ENCODE data around the gene TUBGCP6.
"Not testable (repeated sequence)": the region's sequence is repeated elsewhere in the genome, so short reads cannot be mapped to it uniquely, and the experiment has no call there.

Gene TUBGCP6

DNA sequence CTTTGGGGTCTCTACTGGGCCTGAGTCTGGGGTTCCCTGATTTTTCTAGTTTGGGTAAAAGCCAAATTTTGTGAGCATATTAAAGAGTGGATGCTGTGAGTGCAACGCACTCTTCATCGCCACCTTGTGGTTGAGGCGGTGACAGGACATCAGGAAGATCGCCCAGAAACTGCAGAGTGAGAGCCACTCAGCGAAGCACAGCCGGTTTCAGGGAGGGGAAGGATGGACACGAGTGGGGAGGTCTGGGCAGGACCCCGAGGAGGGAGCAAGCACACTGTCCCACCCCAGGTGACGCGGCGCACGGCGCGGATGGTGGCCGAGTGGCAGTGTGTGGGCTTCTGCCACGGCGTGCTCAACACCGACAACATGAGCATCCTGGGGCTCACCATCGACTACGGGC, 34.9 kb downstream of the TUBGCP6 start:
- no peak for FAIRE-seq

DNA sequence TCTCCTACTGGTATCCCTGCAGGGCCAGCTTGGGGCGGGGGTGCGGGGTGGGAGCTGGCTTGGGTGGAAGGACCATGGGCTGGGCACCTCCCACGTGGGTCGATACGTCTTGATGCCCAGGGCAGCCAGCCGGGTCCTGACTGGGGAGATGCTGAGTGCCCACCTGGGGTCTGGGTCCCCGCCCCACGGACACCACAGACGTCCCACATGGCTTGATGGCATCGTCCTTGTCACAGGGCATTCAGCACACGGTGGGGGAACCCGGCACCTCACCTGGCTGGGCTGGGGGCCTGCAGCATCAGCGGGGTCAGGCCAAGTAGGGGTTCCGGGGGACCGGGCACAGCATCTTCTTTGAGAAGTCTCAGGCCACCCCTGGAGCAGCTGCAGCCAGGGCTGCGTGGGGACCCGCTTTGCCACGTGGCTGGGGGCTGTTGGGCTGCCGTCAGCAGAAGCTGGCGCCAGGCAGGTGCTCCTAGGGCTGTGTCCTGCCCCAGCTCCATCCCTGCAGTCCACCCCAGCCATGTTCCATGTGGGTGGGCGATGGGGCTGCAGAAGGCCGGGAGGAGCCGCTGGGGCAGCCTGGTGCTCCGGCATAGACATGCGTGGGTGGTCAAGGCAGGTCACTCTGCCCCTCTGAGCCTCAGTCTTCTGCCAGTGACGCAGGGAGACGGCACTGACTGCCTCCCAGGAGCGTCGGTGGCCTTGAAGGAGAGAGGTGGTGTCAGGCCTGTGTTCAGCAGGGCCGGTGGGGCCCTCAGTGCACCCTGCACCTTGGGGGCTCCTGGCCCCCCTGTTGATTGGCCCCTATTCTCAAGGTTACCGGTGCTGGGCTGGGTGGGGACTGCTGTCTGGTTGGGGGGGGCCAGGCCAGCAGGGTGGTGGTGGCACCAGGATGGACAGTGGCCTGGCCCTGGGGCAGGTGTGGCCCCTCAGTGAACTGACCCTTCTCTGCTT, 35.6 kb downstream of the TUBGCP6 start:
- no peak for FAIRE-seq

DNA sequence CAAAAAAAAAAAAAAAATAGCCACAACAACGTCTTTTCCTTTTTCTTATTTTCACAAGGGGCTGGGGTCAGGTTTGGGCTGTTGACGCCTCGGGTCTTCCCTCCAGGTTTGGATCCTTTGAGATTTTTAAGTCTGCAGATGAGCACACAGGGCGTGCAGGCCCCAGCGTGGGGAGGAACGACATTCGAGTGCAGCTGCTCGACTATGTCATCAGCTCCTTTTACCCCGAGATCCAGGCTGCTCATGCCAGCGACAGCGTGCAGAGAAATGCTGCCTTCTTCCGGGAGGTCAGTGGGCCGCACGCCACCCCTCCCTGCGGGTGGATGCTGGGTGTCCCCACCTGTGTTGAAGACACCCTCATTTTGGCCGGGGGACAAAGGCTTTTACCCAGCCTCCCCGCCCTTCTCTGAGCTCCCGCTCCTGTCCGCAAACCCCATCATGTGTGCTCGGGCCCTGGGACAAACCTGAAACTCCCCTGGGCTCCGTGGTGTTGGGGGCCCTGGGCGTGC, 36.3 kb downstream of the TUBGCP6 start:
- no peak for FAIRE-seq

DNA sequence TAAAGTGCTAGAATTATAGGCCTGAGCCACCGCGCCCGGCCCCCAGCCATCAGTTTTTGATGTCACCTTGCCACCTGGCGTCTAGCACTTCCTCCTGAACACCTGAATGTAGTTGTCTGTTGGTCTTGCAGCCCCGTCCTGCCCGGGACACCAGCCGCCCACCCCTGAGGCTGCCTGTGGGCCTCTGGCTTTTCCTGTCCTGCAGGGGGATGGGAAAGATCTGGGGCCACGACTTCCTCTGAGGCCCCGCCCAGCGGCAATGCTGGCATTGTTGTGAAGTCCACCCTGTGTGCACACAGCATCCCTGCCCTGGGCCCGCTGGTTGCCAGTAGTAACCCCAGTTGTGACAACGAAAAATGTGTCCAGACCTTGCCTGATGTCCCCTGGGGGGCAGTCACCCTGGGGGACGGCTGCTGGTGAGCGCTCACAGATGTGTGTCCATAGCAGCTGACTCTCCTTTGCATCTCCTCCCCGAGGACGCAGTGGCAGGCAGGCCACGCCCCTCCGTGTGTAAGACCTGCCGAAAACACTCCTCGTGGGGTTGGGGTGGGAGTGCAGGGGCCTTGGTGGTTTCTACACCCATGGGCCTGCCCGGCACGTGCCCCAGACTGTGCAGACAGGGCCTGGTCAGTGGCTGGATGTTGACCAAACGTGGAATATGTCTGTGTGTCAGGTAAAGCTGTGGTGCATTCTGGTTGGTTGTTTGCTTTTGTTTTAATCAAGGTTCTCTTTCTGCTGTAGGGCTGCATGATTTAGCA, 37.3 kb downstream of the TUBGCP6 start:
- FAIRE-seq: no peak

DNA sequence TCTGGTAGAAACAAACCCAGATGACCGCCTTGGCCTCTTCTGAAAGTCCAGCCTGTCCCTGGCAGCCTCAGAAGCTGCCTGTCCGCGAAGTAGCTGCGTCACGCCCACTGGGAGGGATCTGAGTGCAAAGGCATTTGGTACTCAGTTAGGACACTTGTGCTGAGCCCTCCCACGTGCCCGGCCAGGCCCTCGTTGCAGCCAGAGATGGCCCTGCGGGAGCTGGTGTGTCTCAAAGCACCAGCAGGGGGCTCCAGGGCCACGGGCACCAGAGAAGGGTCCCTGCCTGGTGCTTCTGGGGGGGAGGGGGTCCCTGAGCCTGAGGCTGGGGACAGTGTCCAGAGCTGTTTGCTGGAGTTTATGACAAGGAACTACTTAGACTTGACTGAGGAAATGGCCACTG, 38.2 kb downstream of the TUBGCP6 start:
- no peak for FAIRE-seq

DNA sequence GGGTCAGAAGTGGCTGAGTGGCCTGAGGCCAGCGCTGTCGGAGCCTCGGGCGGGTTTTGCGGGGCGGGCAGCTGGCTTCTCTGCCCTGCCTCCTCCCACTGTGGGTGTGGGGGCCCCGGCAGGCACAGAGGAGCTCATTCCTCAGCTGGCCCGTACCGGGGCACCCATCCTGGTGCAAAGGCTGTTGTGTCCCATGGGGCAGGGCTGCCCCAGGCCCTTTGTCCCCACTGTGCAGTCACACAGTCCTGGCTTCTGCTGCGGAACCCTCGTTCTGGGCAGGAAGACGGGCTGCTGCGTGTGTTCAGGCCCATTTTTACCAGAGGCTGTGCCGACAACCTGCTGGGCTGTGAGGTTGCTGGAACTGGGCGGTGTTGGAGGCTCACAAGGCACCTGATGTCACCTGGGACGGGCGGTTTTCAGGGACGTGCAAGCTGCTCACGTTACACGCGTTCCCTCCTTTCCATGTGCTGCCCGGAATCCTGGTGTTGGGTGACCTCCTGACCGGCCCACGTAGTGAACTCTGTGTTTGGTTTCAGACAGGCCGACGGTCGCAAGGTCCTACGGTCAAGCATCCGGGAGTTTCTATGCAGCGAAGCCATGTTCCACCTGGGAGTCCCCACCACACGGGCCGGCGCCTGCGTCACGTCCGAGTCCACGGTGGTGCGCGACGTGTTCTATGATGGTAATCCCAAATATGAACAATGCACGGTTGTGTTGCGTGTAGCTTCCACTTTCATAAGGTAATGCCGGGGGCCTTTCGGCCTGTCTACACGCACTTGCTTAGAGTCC, 38.8 kb downstream of the TUBGCP6 start:
- FAIRE-seq: no peak

DNA sequence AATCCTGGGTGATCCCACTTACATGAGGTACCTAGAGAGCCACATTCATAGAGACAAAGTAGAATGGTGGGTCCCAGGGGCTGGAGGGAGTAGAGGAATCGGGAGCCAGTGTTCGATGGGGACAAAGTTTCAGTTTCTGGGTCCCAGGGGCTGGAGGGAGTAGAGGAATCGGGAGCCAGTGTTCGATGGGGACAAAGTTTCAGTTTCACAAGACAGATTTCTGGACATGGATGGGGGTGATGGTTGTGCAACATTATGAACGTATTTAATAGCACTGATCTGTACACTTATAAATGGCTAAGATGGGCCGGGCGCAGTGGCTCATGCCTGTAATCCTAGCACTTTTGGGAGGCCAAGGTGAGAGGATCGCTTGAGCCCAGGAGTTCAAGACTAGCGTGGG, 39.8 kb downstream of the TUBGCP6 start:
- FAIRE-seq: not testable (repeated sequence)

DNA sequence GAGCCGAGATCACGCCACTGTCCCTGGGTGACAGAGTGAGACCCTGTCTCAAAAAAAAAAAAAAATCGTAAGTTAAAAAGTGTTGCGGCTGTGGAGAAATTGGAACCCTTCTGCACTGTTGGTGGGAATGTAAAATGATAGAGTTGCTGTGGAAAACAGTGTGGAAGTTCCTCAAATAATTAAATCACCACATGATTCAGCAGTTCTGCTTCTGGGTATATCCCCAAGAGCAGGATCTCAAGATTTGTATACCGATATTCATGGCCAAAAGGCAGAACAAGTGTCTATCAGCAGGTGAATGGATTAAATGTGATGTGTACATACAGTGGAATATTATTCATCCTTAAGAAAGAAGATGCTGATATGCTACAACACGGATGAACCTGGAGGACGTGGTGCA, 40.3 kb downstream of the TUBGCP6 start:
- FAIRE-seq: no peak

DNA sequence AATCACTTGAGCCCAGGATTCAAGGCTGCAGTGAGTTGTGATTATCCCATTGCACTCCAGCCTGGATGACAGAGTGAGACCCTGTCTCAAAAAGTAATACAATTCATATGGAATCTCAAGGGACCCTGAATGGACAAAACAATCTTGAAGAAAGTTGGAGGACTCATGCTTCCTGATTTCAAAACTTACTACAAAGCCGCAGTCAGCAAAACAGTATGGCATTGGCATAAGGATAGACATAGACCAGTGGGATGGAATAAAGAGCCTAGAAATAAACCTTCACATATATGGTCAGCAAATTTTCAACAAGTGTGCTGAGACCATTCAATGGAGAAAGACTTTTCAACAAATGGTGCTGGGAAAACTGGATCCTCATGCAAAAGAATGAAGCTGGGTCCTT, 41.5 kb downstream of the TUBGCP6 start:
- FAIRE-seq: no peak

DNA sequence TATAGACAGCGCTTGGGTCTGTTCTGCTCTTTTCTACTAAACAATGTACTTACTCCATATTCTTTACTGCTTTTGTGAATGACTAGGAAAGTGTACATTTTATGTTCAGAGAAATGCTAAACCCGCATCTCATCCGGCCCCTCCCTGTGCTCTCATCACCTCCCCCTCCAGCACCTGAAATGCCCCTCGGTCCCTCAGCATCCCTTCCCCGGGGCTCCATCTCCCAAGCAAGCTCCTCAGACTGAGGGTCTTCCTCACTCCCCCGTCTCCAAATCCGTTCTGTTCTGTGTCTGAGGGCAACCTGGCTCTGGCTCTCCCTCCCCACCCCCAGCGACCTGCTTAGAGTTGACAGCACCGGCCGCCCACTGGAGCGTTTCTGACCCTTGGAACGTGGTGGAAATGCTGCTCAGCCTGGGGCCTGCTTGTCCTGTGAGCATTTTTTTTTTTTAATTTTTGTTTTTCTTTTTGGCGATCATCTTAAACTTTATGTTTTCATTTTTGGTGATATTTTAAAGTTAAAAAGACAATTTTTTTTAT, 42.6 kb downstream of the TUBGCP6 start:
- no peak for FAIRE-seq

DNA sequence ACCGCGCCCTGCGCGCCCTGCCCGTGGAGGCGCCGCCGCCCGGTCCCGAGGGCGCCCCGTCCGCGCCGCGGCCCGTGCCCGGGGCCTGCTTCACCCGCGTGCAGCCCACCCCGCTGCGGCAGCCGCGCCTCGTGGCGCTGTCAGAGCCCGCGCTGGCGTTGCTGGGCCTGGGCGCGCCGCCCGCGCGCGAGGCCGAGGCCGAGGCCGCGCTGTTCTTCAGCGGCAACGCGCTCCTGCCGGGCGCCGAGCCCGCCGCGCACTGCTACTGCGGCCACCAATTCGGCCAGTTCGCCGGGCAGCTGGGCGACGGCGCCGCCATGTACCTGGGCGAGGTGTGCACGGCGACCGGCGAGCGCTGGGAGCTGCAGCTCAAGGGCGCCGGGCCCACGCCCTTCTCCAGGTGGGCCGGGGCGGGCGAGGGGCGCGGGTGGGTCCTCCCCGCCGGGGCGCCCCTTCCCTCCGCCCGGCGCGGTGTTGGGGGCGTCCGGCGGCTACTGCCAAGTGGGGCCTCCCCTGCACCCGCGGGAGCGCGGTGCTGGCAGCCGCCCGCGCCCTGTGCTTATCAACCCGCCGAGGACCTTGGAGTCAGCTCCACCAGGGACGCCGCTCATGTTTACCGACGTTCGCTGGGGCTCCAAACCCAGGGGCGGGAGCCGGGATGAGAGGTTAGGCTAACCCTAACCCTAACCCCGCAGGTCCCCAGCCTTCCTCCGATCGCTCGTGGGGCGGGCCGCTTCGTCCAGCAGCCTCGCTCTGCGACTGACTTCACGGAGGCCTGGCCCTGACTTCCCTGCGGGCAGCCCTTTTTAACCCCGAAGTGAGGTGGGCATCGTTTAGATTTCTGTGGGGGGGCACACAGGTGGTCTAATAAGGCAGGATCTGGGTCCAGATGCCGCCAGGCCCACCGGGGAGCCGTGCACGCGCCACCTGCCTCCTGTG, 43.4 kb downstream of the TUBGCP6 start:
- FAIRE-seq: no peak

DNA sequence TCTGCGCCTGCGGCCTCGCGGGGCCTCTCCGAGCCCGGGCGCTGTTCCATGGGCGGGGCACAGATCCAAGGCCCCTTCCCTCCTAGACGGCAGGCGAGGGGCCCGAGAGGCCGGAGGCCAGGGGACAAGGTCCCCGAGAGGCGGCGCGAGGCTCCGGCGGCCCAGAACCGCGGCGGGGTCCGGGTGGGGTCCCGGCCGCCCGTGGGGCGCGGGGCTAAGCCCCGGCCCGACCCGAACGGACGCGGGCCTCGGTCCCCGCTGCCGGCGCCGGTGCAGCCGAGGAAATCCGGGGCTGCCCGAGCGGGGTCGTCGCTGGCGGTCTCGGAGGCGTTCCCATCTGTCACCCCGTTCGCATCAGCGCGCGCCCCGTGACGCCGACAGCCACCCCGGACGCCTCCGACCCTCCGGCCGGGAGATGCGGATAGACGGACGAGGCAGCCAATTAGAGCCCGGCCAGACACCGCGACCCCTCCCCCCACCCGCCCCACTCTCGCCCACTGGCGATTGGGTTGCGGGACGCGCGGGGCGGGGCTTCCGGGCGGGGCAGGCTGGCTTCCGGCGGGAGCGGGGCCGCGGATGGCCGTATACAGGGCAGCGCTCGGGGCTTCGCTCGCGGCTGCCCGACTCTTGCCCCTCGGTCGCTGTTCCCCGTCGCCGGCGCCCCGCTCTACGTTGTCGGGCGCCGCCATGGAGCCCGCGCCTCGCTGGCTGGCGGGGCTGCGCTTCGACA, 44.2 kb downstream of the TUBGCP6 start, which contains the start of gene SELENOO:
TSS of gene SELENOO (plus strand) at position 551 of the 730 bp plus-strand sequence. CDS start at position 577, 26 bp downstream.
- no peak for FAIRE-seq

DNA sequence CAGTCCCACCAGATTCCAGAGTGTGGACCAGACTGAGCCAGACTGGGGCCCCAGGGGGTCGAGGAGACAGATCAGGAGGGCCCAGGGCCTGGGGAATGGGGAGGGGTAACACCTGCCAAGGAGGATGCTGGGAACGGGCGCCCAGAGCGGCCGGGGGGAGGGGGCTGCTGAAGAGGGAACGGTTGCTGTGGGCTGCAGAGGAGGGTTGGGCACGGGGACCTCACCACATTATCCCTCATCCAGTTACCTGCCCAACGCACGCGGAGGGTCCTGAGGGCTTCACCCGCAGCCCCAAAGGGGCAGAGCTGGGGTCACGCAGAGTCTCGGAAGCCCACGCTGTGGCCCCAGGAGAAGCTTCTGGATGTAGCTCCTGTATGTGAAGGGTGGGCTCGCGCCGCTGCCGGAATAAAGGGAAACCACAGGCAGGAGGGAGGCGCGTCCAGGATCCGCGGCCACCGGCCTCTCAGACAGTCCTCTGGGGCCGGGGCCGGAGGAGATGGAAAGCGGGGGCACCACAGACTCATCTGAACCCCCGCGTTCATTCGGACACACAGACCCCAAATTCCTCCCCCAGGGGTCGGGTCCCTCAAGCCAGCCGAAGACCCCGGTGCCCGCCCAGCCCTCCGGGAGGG, 44.9 kb downstream of the TUBGCP6 start:
- no peak for FAIRE-seq

DNA sequence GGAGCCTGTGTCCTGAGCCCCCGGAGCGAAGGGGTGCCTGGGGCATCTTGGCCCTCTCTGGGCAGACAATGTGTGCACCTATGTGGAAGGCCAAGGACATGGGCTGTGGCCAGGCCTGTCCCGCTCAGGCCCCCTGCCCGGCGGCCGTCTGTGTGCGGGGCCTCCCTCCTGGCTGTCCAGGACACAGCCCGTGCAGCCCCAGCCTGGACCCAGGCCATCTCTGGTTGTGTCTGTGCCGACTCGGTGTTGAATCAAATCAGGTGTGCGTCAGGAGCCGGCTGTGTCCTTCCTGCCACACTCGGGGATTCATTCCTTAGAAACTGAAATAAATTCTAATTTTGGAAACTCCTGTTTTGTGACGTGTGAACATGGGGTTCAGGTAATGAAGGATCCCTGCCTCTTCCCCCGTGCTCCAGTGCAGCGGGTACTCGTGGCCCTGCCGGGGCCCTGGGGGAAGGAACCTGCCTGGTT, 45.5 kb downstream of the TUBGCP6 start:
- no peak for FAIRE-seq

DNA sequence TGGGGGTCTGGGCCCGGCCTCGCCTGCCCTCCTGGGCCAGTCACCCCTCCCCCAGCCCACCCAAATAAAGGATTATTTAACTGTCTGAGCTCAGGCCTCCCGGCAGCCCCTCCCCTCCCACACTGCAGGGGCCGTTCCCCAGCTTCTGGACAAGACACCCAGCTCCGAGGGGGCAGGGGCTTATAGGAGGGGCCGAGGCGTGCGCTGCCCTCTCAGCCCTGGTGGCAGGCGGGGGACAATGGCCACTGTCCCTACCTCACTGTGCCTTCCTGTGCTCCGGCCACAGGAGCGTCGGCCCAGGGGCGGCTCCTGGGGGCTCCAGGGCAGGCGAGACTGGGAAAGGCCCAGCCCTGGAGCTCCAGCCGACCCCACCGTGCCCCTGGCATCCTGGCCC, 46.2 kb downstream of the TUBGCP6 start:
- FAIRE-seq: no peak

DNA sequence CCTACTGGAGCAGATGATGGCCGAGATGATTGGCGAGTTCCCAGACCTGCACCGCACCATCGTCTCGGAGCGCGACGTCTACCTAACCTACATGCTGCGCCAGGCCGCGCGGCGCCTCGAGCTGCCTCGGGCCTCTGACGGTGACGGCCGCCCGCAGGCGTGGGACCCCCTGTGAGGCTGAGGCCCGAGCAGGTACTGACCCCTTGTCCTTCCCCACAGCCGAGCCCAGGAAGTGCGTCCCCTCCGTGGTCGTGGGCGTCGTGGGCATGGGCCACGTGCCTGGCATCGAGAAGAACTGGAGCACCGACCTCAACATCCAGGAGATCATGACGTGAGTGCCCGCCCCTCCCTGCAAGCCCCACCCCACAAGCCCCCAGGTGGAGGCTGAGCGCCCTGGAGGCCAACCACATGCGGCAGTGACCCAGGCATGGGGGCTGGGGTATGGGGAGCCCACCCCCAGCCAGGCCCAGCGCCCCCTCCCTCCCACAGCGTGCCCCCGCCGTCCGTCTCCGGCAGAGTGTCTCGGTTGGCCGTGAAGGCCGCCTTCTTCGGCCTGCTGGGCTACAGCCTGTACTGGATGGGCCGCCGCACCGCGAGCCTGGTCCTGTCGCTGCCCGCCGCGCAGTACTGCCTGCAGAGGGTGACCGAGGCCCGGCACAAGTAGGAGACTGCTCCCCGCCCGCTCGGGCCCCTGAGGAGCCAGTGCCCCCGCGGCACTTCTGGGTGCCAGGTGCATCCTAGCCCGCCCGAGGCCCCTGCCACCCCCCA, 46.8 kb downstream of the TUBGCP6 start:
- FAIRE-seq: no peak

DNA sequence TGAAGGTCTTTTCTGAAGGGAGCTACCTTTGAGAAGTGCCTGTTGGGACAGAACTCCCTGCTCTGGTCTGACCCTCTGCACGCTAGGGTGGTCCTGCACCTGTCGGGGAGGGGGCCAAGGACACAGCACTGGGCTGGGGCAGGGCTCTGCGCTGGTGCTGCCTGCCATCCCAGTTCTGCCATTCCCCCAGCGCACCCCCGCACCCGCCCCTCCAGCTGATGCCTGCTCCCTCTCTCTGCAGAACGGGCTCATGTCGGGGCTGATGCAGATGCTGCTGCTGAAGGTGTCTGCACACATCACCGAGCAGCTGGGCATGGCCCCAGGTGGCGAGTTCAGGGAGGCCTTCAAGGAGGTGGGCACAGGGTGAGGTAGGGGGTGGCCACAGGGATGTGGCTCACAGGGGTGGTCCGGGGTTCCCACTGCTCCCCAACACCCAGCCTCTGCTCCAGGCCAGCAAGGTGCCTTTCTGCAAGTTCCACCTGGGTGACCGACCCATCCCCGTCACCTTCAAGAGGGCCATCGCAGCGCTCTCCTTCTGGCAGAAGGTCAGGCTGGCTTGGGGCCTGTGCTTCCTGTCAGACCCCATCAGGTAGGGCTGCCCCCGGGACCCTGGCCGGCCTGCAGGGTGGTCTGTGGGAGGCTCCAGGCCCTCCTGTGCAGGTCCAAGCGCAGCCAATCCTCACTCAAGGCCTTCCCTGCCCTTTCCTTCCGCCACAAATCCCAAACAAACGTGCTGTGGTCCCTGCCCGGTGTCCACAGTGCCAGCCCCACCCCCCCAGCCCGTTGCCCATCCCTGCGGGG, 47.6 kb downstream of the TUBGCP6 start:
- no peak for FAIRE-seq

DNA sequence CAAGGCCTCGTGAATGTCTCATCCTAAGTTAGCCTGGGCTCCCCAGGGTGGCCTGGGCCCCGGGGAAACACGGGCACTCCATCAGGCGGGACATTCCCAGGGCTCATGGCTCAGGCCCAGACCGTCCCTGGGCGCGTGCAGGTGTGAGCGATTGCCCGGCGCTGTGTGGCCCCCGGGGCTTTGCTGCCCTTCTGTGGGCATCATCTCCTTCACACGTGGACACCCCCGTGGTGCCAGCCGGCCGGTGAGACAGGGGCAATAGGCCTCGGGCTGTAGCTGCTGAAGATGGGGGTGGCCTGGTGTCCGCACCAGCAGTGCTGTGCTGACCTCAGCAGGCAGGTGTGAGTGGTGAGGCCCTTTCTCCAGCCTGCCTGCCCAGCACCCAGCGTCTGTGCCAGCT, 48.6 kb downstream of the TUBGCP6 start:
- FAIRE-seq: no peak

Measured in colon (tissue), 2 donors.